Stomach (tissue), 9 donors: Measurements from ENCODE around the gene FGF23. TPM values are rescaled to one million over a fixed set of nuclear protein-coding genes. Genes with fewer than 3 reads are reported as not detected.
A peak's percentile ranks its signal among the peaks of the same experiment; 100 is the strongest.

Experiments
- DNase-seq, 2 donors: peaks; one replicate each; pipeline versions ENCODE4 v3.0.0 to v3.0.0-alpha.2; 2013 to 2019
- H3K27ac ChIP-seq, 5 donors: fragments of 200-600 bp in 4 of 5; sonication (generic) in 4 of 5; one replicate each; pipeline ENCODE4 v1.5.1; 2013 to 2019; ENCODE audit warnings: mild to moderate bottlenecking in 1 of 5, moderate library complexity in 1 of 5
- H3K27me3 ChIP-seq, 3 donors: fragments of 200-600 bp; sonication (generic); one replicate each; pipeline ENCODE4 v1.5.1; 2017 to 2019; ENCODE audit warnings: mixed run types in 1 of 3
- H3K36me3 ChIP-seq, 4 donors: fragments of 200-600 bp; sonication (generic); 1 replicate in 3 of 4; 2 replicates in 1 of 4; pipeline ENCODE4 v1.5.1; 2016 to 2019
- H3K4me1 ChIP-seq, 4 donors: fragments of 200-600 bp; sonication (generic); one replicate each; pipeline ENCODE4 v1.5.1; 2016 to 2019
- H3K4me3 ChIP-seq, 4 donors: fragments of 200-600 bp; sonication (generic) in 3 of 4; one replicate each; pipeline ENCODE4 v1.5.1; 2016 to 2019; ENCODE audit warnings: mild to moderate bottlenecking in 1 of 4
- H3K9me3 ChIP-seq, 4 donors: fragments of 200-600 bp; sonication (generic); one replicate each; pipeline ENCODE4 v1.5.1; 2016 to 2019
- CTCF ChIP-seq, 7 experiments: fragments of 450-650 bp in 4 of 7; fragments of 200-600 bp in 3 of 7; sonication (generic) in 3 of 7; IDR thresholded peaks; one replicate each; pipeline ENCODE4 v1.5.1; 2016 to 2019; ENCODE audit warnings: antibody characterized with exemption in 7 of 7, control low read depth in 2 of 7, mild to moderate bottlenecking in 1 of 7
- EP300 ChIP-seq: sonication (generic); formaldehyde crosslinking; IDR thresholded peaks from one replicate; pipeline ENCODE4 v1.6.1; 2017; ENCODE audit warnings: antibody characterized with exemption
- POLR2A ChIP-seq, 4 donors: fragments of 450-650 bp; IDR thresholded peaks; one replicate each; pipeline ENCODE4 v1.6.1; 2016; ENCODE audit warnings: antibody characterized with exemption in 4 of 4, control low read depth in 2 of 4, mild to moderate bottlenecking in 1 of 4, moderate library complexity in 1 of 4
- POLR2AphosphoS5 ChIP-seq, 3 donors: sonication (generic); formaldehyde crosslinking; IDR thresholded peaks; one replicate each; pipeline ENCODE4 v1.6.1; 2016; ENCODE audit warnings: antibody characterized with exemption in 3 of 3
- WGBS, 5 donors: extraction: QIAGEN DNeasy Blood & Tissue Kit in 3 of 5; methylation state at CpG; one replicate each; pipeline versions ENCODE4 v1.1.5 to v1.1.7; 2013 to 2018; 5-methylcytosine and 5-hydroxymethylcytosine counted together
- intact Hi-C: fragments of 100-400 bp; cut with DNase I; formaldehyde crosslinking; loops from one replicate; pipeline ENCODE4 v1.15.1; 2023; ENCODE audit warnings: low total_unique reads
- polyA plus RNA-seq, 3 donors: library from polyadenylated mRNA; stranded (reverse); fragments of 200-250 nt; gene quantifications; one replicate each; pipeline ENCODE4 v1.2.3, GENCODE V29; 2013
- total RNA-seq, 5 donors: library from RNA; depleted of rRNA; stranded (reverse); fragments of >200 nt; gene quantifications; one replicate each; pipeline versions ENCODE4 v1.1.0 to v1.2.3, GENCODE V29; 2014 to 2016
- donor health status: healthy with polysubstance abuse.
- donor health status: Bipolar disorder and iron deficiency.
- donor health status: healthy.

The FGF23 gene
- total and polyA plus RNA-seq, 8 donors, result not detected

- Histone ChIP-seq H3K4me1 (peaks cover 0 to 3% (median 0%) of the 10 kb centered on the region in 4 donors), H3K27me3 (peaks cover 0 to 26% (median 13%) of the 10 kb centered on the region in 3 donors), H3K4me3 (no peak overlapping the region), H3K9me3 (no peaks in the 10 kb centered on the region), H3K27ac (no peak overlapping the region), H3K36me3 (no peaks in the 10 kb centered on the region)
- peak in 1 of 2 donors; percentile 68 for DNase-seq
- no peak for TF ChIP-seq POLR2A (IDR thresholded peaks at IDR 0.05)
- intact Hi-C loops, result no loop called here
- WGBS, 5 donors, result 58 to 76% (median 67%) methylated on average over 5 of the region's 5 CpGs
These were observed 40.7 kb upstream of the FGF23 start for GRCh38 chr12:4420138-4420670.

- TF ChIP-seq POLR2AphosphoS5 (IDR thresholded peaks at IDR 0.05) (no peak), POLR2A (IDR thresholded peaks at IDR 0.05) (no peak), EP300 (no peak), CTCF (IDR thresholded peaks at IDR 0.05) (no peak)
- Histone ChIP-seq H3K27me3 (peaks cover 0 to 39% (median 20%) of the 10 kb centered on the region in 3 donors), H3K36me3 (no peaks in the 10 kb centered on the region), H3K9me3 (no peaks in the 10 kb centered on the region), H3K27ac (no peak overlapping the region), H3K4me3 (no peak overlapping the region), H3K4me1 (peaks cover 0 to 5% (median 0%) of the 10 kb centered on the region in 4 donors)
- DNase-seq, result no peak
- WGBS, 5 donors, result 73 to 91% (median 88%) methylated on average over 5 of the region's 5 CpGs
- intact Hi-C loops, result no loop called here
These were observed 39.4 kb upstream of the FGF23 start for GRCh38 chr12:4418913-4419312.

- peak overlapping the region in 3 of 5 donors; percentile 33 to 66 (median 66) for H3K27ac ChIP-seq
- H3K9me3 ChIP-seq, result no peaks in the 10 kb centered on the region
- no peaks in the 10 kb centered on the region for H3K36me3 ChIP-seq
- no peak for TF ChIP-seq POLR2AphosphoS5 (IDR thresholded peaks at IDR 0.05)
- intact Hi-C loops, result no loop called here
- peak in 1 of 2 donors; percentile 60 for DNase-seq
- H3K27me3 ChIP-seq, result peaks cover 0 to 39% (median 20%) of the 10 kb centered on the region in 3 donors
- no peak overlapping the region for H3K4me3 ChIP-seq
- 15 to 36% (median 27%) methylated on average over 5 of the region's 5 CpGs for WGBS, 5 donors
- H3K4me1 ChIP-seq, result peaks cover 0 to 5% (median 0%) of the 10 kb centered on the region in 4 donors
These were observed 38.4 kb upstream of the FGF23 start for GRCh38 chr12:4417936-4418335.

GRCh38 chr12:4417455-4417854 lies 37.9 kb upstream of the FGF23 start:
- intact Hi-C loops, result no loop called here
- Histone ChIP-seq H3K36me3 (no peaks in the 10 kb centered on the region), H3K9me3 (no peaks in the 10 kb centered on the region), H3K4me3 (no peak overlapping the region), H3K4me1 (peaks cover 0 to 5% (median 0%) of the 10 kb centered on the region in 4 donors), H3K27me3 (peaks cover 0 to 39% (median 20%) of the 10 kb centered on the region in 3 donors), H3K27ac (peak overlapping the region in 3 of 5 donors; percentile 33 to 66 (median 66))
- TF ChIP-seq CTCF (IDR thresholded peaks at IDR 0.05) (no peak), POLR2A (IDR thresholded peaks at IDR 0.05) (no peak), EP300 (no peak), POLR2AphosphoS5 (IDR thresholded peaks at IDR 0.05) (no peak)
- peak in 1 of 2 donors; percentile 58 for DNase-seq
- 31 to 53% (median 48%) methylated on average over 6 of the region's 6 CpGs for WGBS, 5 donors

- H3K27me3 ChIP-seq, result peaks cover 0 to 39% (median 20%) of the 10 kb centered on the region in 3 donors
- H3K9me3 ChIP-seq, result no peaks in the 10 kb centered on the region
- DNase-seq, result no peak
- TF ChIP-seq POLR2A (IDR thresholded peaks at IDR 0.05), result no peak
- no peak overlapping the region for H3K4me3 ChIP-seq
- no peaks in the 10 kb centered on the region for H3K36me3 ChIP-seq
- H3K27ac ChIP-seq, result no peak overlapping the region
- peaks cover 0 to 5% (median 0%) of the 10 kb centered on the region in 4 donors for H3K4me1 ChIP-seq
- intact Hi-C loops, result no loop called here
- WGBS, 5 donors, result 75 to 92% (median 89%) methylated on average over 8 of the region's 8 CpGs
These were observed 36.8 kb upstream of the FGF23 start for GRCh38 chr12:4416276-4416675.

GRCh38 chr12:4412465-4412864 lies 33.0 kb upstream of the FGF23 start:
- TF ChIP-seq EP300 (no peak), POLR2AphosphoS5 (IDR thresholded peaks at IDR 0.05) (no peak), POLR2A (IDR thresholded peaks at IDR 0.05) (no peak)
- Histone ChIP-seq H3K4me1 (peaks cover 0 to 5% (median 0%) of the 10 kb centered on the region in 4 donors), H3K27ac (no peak overlapping the region), H3K36me3 (no peaks in the 10 kb centered on the region), H3K27me3 (peaks cover 0 to 33% (median 16%) of the 10 kb centered on the region in 3 donors), H3K4me3 (no peak overlapping the region), H3K9me3 (no peaks in the 10 kb centered on the region)
- intact Hi-C loops, result no loop called here
- DNase-seq, result no peak
- 67 to 95% (median 80%) methylated on average over 1 of the region's 1 CpG for WGBS, 5 donors
